ENCODE data around the gene CLCN5.

Gene CLCN5

GRCh38 chrX:49934148-49934547, 11.8 kb downstream of the CLCN5 start:
- no peak for DNase-seq

GRCh38 chrX:49934729-49935128, 12.3 kb downstream of the CLCN5 start:
- no peak for DNase-seq

- no peak for DNase-seq
Measured at GRCh38 chrX:49947781-49948180, 25.4 kb downstream of the CLCN5 start.

GRCh38 chrX:49949961-49950360, 27.6 kb downstream of the CLCN5 start:
- no peak for DNase-seq

- no peak for DNase-seq
Measured at GRCh38 chrX:49951524-49952193, 29.3 kb downstream of the CLCN5 start.

GRCh38 chrX:49956313-49956712, 33.9 kb downstream of the CLCN5 start:
- DNase-seq, result no peak

GRCh38 chrX:49958727-49959485, 36.5 kb downstream of the CLCN5 start:
- no peak for DNase-seq

- no peak for DNase-seq
Measured at GRCh38 chrX:49959602-49960001, 37.2 kb downstream of the CLCN5 start.

GRCh38 chrX:49960061-49960460, 37.7 kb downstream of the CLCN5 start:
- DNase-seq, result no peak

- no peak for DNase-seq
Measured at GRCh38 chrX:49970674-49971073, 48.3 kb downstream of the CLCN5 start.

GRCh38 chrX:49972328-49972860, 50.0 kb downstream of the CLCN5 start:
- no peak for DNase-seq

- no peak for DNase-seq
Measured at GRCh38 chrX:49976682-49977197, 54.3 kb downstream of the CLCN5 start.

GRCh38 chrX:49977319-49978090, 55.1 kb downstream of the CLCN5 start:
- peak; percentile 61 for DNase-seq

- DNase-seq, result no peak
Measured at GRCh38 chrX:49978176-49978575, 55.8 kb downstream of the CLCN5 start.

GRCh38 chrX:49986058-49986457, 63.7 kb downstream of the CLCN5 start:
- no peak for DNase-seq

GRCh38 chrX:49987651-49988050, 65.3 kb downstream of the CLCN5 start:
- DNase-seq, result no peak

GRCh38 chrX:49988143-49988542, 65.7 kb downstream of the CLCN5 start:
- no peak for DNase-seq

GRCh38 chrX:49991758-49992157, 69.4 kb downstream of the CLCN5 start:
- DNase-seq, result peak; percentile 28

- no peak for DNase-seq
Measured at GRCh38 chrX:49992853-49993252, 70.5 kb downstream of the CLCN5 start.

- no peak for DNase-seq
Measured at GRCh38 chrX:49993661-49994060, 71.3 kb downstream of the CLCN5 start.

- DNase-seq, result no peak
Measured at GRCh38 chrX:49995107-49995731, 72.8 kb downstream of the CLCN5 start.

- no peak for DNase-seq
Measured at GRCh38 chrX:49995795-49996455, 73.5 kb downstream of the CLCN5 start.

All from DMS 273 treated with DMSO at 0.1 percent for 48 hours (cell line).